22Rv1 (cell line): ENCODE data around the gene SLC30A1.

Experiments
- CTCF ChIP-seq: fragments of 450-650 bp; IDR thresholded peaks from 2 replicates; pipeline ENCODE4 v1.5.1; 2017; ENCODE audit warnings: mild to moderate bottlenecking
- ZFX ChIP-seq: fragments of 450-650 bp; IDR thresholded peaks from 2 replicates; pipeline ENCODE4 v1.6.1; 2017; ENCODE audit warnings: antibody characterized with exemption, borderline replicate concordance

DNA sequence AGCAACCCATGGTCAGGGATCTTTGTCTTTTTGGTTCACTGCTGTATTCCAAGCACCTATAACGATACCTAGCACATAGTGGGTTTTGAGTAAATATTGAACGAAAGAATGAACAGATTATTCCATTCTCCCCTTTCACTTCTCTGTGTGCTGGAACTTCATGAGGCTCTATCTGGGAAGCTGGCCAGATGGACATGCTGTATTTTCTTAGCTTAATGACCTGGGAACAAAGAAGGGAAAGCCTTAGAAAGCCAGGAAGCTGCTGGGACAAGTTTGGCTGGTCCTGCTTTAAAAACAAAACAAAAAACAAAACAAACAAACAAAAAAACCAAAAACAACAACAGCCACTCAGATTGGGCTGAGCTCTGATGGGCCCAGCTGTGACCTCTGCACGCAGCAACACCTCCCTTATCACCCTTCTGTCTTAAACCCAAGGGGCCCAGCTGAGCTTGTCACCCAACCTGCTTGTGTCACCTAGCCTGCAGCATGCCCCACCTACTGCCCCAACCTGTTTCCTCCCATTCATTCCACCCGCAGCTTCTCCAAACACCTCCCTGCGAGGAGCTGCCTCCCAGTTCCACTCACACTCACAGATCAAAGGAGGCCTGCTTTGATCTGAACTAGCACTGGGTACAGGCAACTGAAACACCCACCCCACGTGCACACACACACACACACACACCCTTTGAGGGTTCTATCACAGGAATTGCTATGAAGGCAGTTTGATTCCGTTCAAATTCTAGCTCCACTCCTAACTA lies 37.1 kb downstream of the SLC30A1 start:
- no peak for TF ChIP-seq CTCF
- no peak for TF ChIP-seq ZFX
